Colonic mucosa (tissue), 4 donors: Measurements from ENCODE around the gene APOL6. TPM values are rescaled to one million over a fixed set of nuclear protein-coding genes. Genes with fewer than 3 reads are reported as not detected.
"Not testable (repeated sequence)": the region's sequence is repeated elsewhere in the genome, so short reads cannot be mapped to it uniquely, and the experiment has no call there.

Experiments used
- DNase-seq: peaks from one replicate; pipeline ENCODE4 v3.0.0-alpha.2; 2020
- H3K27ac ChIP-seq: fragments of 200-600 bp; one replicate; pipeline ENCODE4 v1.8.0; 2021
- H3K27me3 ChIP-seq: fragments of 200-600 bp; one replicate; pipeline ENCODE4 v1.8.0; 2021
- H3K36me3 ChIP-seq: fragments of 200-600 bp; one replicate; pipeline ENCODE4 v1.8.0; 2021
- H3K4me1 ChIP-seq: fragments of 200-600 bp; one replicate; pipeline ENCODE4 v1.8.0; 2021; ENCODE audit warnings: mild to moderate bottlenecking
- H3K4me3 ChIP-seq: fragments of 200-600 bp; one replicate; pipeline ENCODE4 v1.8.0; 2021
- H3K9ac ChIP-seq, 2 donors: one replicate each; pipeline ENCODE4 v1.7.0; 2013; ENCODE audit warnings: control low read depth in 2 of 2, low read depth in 2 of 2, low read length in 2 of 2
- H3K9me3 ChIP-seq: fragments of 200-600 bp; one replicate; pipeline ENCODE4 v1.8.0; 2021
- intact Hi-C: fragments of 100-400 bp; cut with DNase I; formaldehyde crosslinking; loops from one replicate; pipeline ENCODE4 v1.14.1; 2022
- total RNA-seq, 2 donors: library from RNA; stranded (reverse); fragmentation: NEBNext Ultra II Directional in 1 of 2; extraction: Animal tissue kit (Norgen Biotek cat#: 25700) in 1 of 2; gene quantifications; one replicate each; pipeline ENCODE4 v1.2.1, GENCODE V29; 2021
- TF ChIP-seq, protein P1 (sequence below): fragments of 200-600 bp; IDR thresholded peaks from one replicate; pipeline ENCODE4 v1.8.0; 2022; ENCODE audit warnings: antibody characterized with exemption, mild to moderate bottlenecking
- donor health status: healthy.
- donor health status: DM: no; HTN: no; CAD: no.
- donor health status: DM: no; HTN: no; CAD: no.

APOL6 gene
- total RNA-seq, 2 donors from 2014 or later = 31.4 to 40.3 TPM

DNA sequence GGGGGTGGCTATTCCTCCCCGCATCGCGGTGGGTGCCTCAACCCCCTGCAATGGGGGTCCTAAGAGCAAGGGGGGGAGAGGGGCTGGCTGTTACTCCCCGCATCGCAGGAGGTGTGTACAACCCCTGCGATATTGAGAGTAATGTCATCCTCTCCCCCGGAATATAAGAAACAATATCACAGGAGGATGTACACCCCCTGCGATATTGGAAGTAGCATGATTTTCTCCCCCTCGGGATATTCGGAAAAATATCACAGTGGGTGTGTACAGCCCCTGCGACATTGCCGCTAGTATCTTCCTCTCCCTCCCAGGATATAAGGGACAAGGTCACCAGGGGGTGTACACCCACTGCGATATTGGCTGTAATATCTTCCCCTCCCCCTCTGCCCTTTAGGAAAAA, 47.0 kb downstream of the APOL6 start:
- H3K4me1 ChIP-seq = no peaks in the 10 kb centered on the region
- TF ChIP-seq, protein P1, sequence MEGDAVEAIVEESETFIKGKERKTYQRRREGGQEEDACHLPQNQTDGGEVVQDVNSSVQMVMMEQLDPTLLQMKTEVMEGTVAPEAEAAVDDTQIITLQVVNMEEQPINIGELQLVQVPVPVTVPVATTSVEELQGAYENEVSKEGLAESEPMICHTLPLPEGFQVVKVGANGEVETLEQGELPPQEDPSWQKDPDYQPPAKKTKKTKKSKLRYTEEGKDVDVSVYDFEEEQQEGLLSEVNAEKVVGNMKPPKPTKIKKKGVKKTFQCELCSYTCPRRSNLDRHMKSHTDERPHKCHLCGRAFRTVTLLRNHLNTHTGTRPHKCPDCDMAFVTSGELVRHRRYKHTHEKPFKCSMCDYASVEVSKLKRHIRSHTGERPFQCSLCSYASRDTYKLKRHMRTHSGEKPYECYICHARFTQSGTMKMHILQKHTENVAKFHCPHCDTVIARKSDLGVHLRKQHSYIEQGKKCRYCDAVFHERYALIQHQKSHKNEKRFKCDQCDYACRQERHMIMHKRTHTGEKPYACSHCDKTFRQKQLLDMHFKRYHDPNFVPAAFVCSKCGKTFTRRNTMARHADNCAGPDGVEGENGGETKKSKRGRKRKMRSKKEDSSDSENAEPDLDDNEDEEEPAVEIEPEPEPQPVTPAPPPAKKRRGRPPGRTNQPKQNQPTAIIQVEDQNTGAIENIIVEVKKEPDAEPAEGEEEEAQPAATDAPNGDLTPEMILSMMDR = no peak
- H3K27ac ChIP-seq = no peak overlapping the region
- H3K36me3 ChIP-seq = no peaks in the 10 kb centered on the region
- no peaks in the 10 kb centered on the region for H3K27me3 ChIP-seq
- H3K4me3 ChIP-seq = no peak overlapping the region
- H3K9ac ChIP-seq = no peak overlapping the region
- H3K9me3 ChIP-seq = no peaks in the 10 kb centered on the region
- DNase-seq = no peak
- intact Hi-C loops = no loop called here

DNA sequence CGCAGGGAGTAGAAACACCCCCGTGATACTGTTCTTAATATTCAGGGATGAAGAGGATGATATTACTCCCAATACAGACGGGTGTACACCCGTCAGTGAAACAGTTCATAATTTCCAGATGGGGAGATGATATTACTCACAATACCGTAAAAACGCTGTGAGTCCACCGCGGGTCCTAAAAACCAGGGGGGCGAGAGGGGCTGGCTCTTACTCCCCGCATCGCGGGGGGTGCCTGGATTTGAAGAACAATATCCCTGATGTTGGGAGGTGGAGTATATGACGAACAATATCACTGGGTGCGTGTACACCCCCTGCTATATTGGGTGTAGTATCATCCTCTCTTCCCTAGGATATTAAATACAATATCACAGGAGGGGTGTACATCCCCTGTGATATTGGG, 48.9 kb downstream of the APOL6 start:
- TF ChIP-seq, protein P1 = no peak
- no peak for DNase-seq
- no peak overlapping the region for H3K27ac ChIP-seq

DNA sequence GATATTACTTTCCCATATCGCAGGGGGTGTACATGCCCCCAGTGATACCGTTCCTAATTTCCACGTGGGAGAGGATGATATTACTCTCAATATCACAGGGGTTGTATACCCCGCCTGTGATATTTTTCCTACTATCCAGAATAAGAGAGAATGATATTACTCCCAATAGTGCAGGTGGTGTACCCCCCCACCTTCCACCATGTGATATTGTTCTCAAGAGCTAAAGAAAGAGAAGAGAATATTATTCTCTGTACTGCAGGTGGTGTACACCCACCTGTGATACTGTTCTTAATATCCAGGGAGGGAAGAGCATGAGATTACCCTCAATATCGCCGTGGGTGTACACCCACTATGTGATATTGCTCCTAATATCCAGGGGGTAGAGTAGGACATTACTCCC, 51.6 kb downstream of the APOL6 start:
- H3K4me3 ChIP-seq, DNase-seq, H3K36me3 ChIP-seq, H3K9ac ChIP-seq, H3K4me1 ChIP-seq, H3K27me3 ChIP-seq, H3K27ac ChIP-seq, intact Hi-C loops, H3K9me3 ChIP-seq: not testable (repeated sequence)

More for the DNA sequence above, 48.9 kb downstream of the APOL6 start:
- no peaks in the 10 kb centered on the region for H3K4me1 ChIP-seq
- H3K27me3 ChIP-seq = no peaks in the 10 kb centered on the region
- no peaks in the 10 kb centered on the region for H3K9me3 ChIP-seq
- H3K36me3 ChIP-seq = no peaks in the 10 kb centered on the region
- H3K4me3 ChIP-seq = no peak overlapping the region
- intact Hi-C loops = no loop called here
- H3K9ac ChIP-seq = no peak overlapping the region

DNA sequence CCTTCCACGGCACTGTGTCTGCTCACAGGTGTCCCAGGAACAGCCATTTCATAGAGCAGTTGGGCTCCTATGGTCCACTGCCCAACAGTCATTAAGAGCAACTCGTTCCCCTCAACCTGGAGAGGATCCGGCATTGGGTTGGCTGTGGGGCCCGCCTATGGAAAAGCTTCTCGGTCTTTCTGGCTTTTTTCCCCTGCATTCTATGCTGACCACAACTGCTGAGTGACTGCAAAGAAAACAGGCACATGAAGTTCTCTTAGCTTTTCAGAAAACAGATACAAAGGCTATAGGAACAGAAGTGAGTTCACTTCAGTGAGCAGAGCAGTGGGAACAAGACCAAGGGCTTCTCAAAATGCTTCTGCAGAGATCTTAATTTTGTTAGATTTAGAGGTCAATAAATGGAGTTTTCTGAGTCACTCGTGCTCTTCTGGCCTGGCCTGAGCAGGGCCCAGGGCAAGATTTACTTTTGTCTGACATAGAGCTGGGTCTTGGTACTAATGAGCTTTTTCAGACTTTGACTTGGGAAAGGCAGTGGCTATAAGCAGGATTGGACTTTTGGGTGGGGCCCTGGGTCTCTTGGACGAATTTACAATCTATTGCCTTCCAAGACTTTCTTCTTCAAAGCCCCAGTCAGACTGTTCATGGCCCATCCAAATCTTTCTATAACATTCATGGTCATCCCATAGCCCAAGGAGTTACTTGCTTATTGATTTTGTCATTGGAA, 55.8 kb downstream of the APOL6 start:
- Histone ChIP-seq H3K27ac (no peak overlapping the region), H3K4me1 (no peaks in the 10 kb centered on the region), H3K36me3 (no peaks in the 10 kb centered on the region), H3K4me3 (no peak overlapping the region), H3K9ac (no peak overlapping the region), H3K27me3 (no peaks in the 10 kb centered on the region), H3K9me3 (no peaks in the 10 kb centered on the region)
- no peak for DNase-seq
- intact Hi-C loops = no loop called here
- TF ChIP-seq, protein P1 = no peak

DNA sequence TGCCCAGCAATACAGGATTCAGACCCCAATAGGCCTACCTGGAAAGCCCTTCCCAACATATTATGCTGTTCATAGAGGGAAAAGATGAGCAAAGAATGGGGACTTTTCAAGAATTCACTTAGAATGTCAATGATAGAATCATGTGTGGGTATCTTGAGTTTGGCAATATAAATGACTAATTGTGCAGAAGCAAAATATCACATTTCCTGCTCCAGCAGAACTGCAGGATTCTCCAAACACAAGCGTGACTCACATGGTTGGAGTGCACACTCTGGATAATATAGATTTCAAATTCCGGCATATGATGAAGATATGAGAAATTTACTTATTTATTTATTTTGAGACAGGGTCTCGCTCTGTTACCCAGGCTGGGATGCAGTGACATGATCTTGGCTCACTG, 56.9 kb downstream of the APOL6 start:
- Histone ChIP-seq H3K27ac (no peak overlapping the region), H3K4me3 (no peak overlapping the region), H3K9me3 (no peaks in the 10 kb centered on the region), H3K4me1 (no peaks in the 10 kb centered on the region), H3K36me3 (no peaks in the 10 kb centered on the region), H3K27me3 (no peaks in the 10 kb centered on the region), H3K9ac (no peak overlapping the region)
- TF ChIP-seq, protein P1 = no peak
- intact Hi-C loops = no loop called here
- DNase-seq = no peak

DNA sequence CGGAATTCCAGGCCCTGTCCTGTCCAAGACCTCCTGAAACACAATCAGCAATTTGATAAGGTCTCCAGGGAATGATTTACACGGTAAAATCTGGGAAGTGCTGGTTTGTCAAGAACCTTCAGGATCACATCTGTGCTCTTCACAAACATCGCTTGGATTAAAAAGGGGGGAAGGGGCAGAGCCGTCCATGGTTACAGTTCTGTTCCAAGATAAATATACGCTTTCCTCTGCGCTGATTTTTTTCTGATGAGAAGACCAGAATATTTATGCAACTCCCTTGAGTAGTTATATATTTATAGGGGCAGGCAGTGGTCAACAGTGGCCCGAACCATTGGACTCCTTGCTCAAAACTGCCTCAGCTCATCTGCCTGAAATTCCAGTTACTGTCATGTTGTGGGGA, 60.2 kb downstream of the APOL6 start:
- intact Hi-C loops = no loop called here
- no peaks in the 10 kb centered on the region for H3K9me3 ChIP-seq
- no peak overlapping the region for H3K4me3 ChIP-seq
- H3K27ac ChIP-seq = no peak overlapping the region
- no peaks in the 10 kb centered on the region for H3K36me3 ChIP-seq
- H3K4me1 ChIP-seq = no peaks in the 10 kb centered on the region
- DNase-seq = no peak
- TF ChIP-seq, protein P1 = no peak
- H3K9ac ChIP-seq = no peak overlapping the region
- H3K27me3 ChIP-seq = no peaks in the 10 kb centered on the region
